ENCODE results near the gene CLCN6. TPM values are rescaled to one million over a fixed set of nuclear protein-coding genes. Genes with fewer than 3 reads are reported as not detected.

CLCN6 gene
- total and polyA plus RNA-seq, 2 donors (not counting 1 experiment from before 2014, with no cell fraction given) = 35.0 to 99.8 TPM

DNA sequence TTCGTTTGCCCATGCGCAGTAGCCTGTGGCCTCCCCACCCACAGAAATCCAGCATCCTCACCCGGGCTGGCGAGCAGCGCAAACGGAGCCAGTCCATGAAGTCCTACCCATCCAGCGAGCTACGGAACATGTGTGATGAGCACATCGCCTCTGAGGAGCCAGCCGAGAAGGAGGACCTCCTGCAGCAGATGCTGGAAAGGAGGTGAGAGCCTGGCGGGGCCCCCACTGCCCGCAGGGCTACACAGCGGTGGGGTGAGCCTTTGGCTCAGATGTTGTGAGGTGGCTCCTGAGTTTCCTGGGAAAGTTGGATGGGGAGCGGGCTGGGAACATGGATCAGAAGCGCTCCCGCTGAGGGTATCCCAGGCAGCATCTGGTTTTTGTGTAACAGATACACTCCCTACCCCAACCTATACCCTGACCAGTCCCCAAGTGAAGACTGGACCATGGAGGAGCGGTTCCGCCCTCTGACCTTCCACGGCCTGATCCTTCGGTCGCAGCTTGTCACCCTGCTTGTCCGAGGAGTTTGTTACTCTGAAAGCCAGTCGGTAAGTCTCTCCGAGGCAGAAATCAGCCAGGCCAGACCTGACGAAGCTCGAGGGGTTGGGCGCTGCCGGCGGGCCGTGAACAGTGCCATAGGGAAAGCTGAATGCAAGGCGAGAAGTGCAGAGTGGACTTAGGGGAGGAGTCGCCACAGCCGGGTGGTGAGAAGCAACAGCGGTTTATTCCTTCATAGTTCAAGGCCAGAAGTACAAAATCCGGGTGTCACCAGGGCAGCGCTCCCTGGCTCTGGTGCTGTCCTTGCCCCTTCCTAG lies 31.2 kb downstream of the CLCN6 start:
- ATAC-seq (ENCODE audit: low read depth) (no peak), DNase-seq (no peak)
- H3K4me3 ChIP-seq (ENCODE audit: control extremely low read depth in 1 of 5, extremely low read depth in 1 of 5, insufficient read depth in 1 of 5, low read depth in 2 of 5, low read length in 4 of 5) = no peak overlapping the region
- H4K20me1 ChIP-seq (ENCODE audit: control insufficient read depth, insufficient read depth, low read length, poor library complexity, severe bottlenecking) = peaks cover 27% of the 10 kb centered on the region
- H3K27me3 ChIP-seq (replicated peaks in 1 of 4; ENCODE audit: control extremely low read depth in 1 of 4, control insufficient read depth in 3 of 4, insufficient read depth in 4 of 4, low read length in 3 of 4) = no peaks in the 10 kb centered on the region
- H3K27ac ChIP-seq (ENCODE audit: low read length in 2 of 2) = no peak overlapping the region
- H3K79me2 ChIP-seq (ENCODE audit: control insufficient read depth, insufficient read depth, low read length) = peaks cover 3% of the 10 kb centered on the region
- ChIA-PET CTCF (interaction anchor here (0.6 to 5.0 kb wide), 10 partner anchors 10 to 472 kb away, joined by 3 to 36 read pairs (median 8); partner anchors contain the start of gene NPPA), POLR2A (no interaction called here)
- H3K4me1 ChIP-seq (ENCODE audit: control insufficient read depth in 2 of 2, insufficient read depth in 2 of 2, low read length in 2 of 2) = peaks cover 8 to 13% of the 10 kb centered on the region in 2 donors
- H3K9ac ChIP-seq (ENCODE audit: low read length) = no peak overlapping the region
- no peak overlapping the region for H3K4me2 ChIP-seq (replicated peaks; ENCODE audit: low read depth, low read length, poor library complexity, severe bottlenecking)
- intact Hi-C loops (cut with micrococcal nuclease) = no loop called here
- H2AFZ ChIP-seq (ENCODE audit: insufficient read depth, low read depth, low read length, poor library complexity, severe bottlenecking) = no peak overlapping the region
- no peaks in the 10 kb centered on the region for H3K9me3 ChIP-seq (ENCODE audit: control extremely low read depth in 1 of 3, control insufficient read depth in 2 of 3, insufficient read depth in 1 of 3, low read length in 2 of 3)
- Mint-ChIP-seq H3K4me3 (no peak overlapping the region), H3K4me1 (peaks cover 17% of the 10 kb centered on the region), H3K9me3 (ENCODE audit: insufficient read depth) (no peaks in the 10 kb centered on the region), H3K27me3 (no peaks in the 10 kb centered on the region), H3K27ac (no peak overlapping the region)
- WGBS (ENCODE audit: insufficient coverage) = 92% methylated on average over 35 of the region's 36 CpGs
- H3K36me3 ChIP-seq (replicated peaks in 1 of 2; ENCODE audit: control extremely low read depth in 1 of 2, control insufficient read depth in 1 of 2, extremely low read depth in 1 of 2, insufficient read depth in 2 of 2, low read length in 1 of 2) = peaks cover 0 to 94% of the 10 kb centered on the region in 2 experiments
- TF ChIP-seq EZH2 (IDR thresholded peaks at IDR 0.05; ENCODE audit: borderline replicate concordance, insufficient read depth, low read depth, low read length, poor library complexity, severe bottlenecking) = no peak
- TF ChIP-seq, protein P1, sequence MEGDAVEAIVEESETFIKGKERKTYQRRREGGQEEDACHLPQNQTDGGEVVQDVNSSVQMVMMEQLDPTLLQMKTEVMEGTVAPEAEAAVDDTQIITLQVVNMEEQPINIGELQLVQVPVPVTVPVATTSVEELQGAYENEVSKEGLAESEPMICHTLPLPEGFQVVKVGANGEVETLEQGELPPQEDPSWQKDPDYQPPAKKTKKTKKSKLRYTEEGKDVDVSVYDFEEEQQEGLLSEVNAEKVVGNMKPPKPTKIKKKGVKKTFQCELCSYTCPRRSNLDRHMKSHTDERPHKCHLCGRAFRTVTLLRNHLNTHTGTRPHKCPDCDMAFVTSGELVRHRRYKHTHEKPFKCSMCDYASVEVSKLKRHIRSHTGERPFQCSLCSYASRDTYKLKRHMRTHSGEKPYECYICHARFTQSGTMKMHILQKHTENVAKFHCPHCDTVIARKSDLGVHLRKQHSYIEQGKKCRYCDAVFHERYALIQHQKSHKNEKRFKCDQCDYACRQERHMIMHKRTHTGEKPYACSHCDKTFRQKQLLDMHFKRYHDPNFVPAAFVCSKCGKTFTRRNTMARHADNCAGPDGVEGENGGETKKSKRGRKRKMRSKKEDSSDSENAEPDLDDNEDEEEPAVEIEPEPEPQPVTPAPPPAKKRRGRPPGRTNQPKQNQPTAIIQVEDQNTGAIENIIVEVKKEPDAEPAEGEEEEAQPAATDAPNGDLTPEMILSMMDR (IDR thresholded peaks at IDR 0.05) = no peak

Measured in B cell (primary cell).